ENCODE measurements around the gene DNAJC15. TPM values are rescaled to one million over a fixed set of nuclear protein-coding genes. Genes with fewer than 3 reads are reported as not detected.

Gene DNAJC15
- total and polyA plus RNA-seq, 2 donors (not counting 3 experiments of a cell fraction or from before 2014, with no cell fraction given) = 21.8 to 40.8 TPM

GRCh38 chr13:43140985-43141384 lies 117.6 kb downstream of the DNAJC15 start:
- no peaks in the 10 kb centered on the region for H3K9me1 ChIP-seq (replicated peaks; ENCODE audit: control insufficient read depth, extremely low read depth, insufficient read depth, low read length)
- FAIRE-seq = no peak
- no peaks in the 10 kb centered on the region for H3K79me2 ChIP-seq (ENCODE audit: control insufficient read depth, insufficient read depth, low read length)
- no peak for DNase-seq (ENCODE audit: low read depth, low spot score)
- dilution Hi-C loops (cut with MboI; ENCODE audit: extremely low pct_ligation_motif_present, low sequenced_read_pairs) (no loop called here), intact Hi-C loops (cut with micrococcal nuclease) (no loop called here)
- POLR2A ChIA-PET = no interaction called here
- H3K9me3 ChIP-seq (replicated peaks; ENCODE audit: control insufficient read depth, insufficient read depth, low read length) = no peaks in the 10 kb centered on the region
- no TSS peak for BruUV-seq (replicated peaks)
- peaks cover 3 to 6% of the 10 kb centered on the region in 2 experiments for H3K27me3 ChIP-seq (ENCODE audit: control insufficient read depth in 2 of 2, insufficient read depth in 2 of 2, low read length in 2 of 2)
- CTCF ChIA-PET = interaction anchor here (1.0 kb wide), 1 partner anchor 9 kb away, joined by 4 read pairs; no protein-coding TSS in a partner anchor
- H3K4me3 ChIP-seq (replicated peaks in 1 of 3; ENCODE audit: insufficient read depth in 1 of 3, low read depth in 1 of 3, low read length in 3 of 3) = no peak overlapping the region
- no peak overlapping the region for H3K9ac ChIP-seq (replicated peaks; ENCODE audit: extremely low read depth, insufficient read depth, low read length)
- H4K20me1 ChIP-seq (replicated peaks; ENCODE audit: control insufficient read depth, extremely low read depth, insufficient read depth, low read length) = no peaks in the 10 kb centered on the region
- TF ChIP-seq CTCF (IDR thresholded peaks at IDR 0.05; ENCODE audit: extremely low read depth in 1 of 2, insufficient read depth in 1 of 2, low read depth in 1 of 2, low read length in 2 of 2) = no peak
- TF ChIP-seq JUN (IDR thresholded peaks at IDR 0.05; ENCODE audit: borderline replicate concordance, insufficient read depth, insufficient read length, low read depth) = no peak
- TF ChIP-seq FOS (IDR thresholded peaks at IDR 0.05; ENCODE audit: borderline replicate concordance, insufficient read depth, low read length) = no peak
- TF ChIP-seq POLR2A (IDR thresholded peaks at IDR 0.05; ENCODE audit: low read depth, low read length) = no peak
- TF ChIP-seq MYC (IDR thresholded peaks at IDR 0.05; ENCODE audit: low read depth, low read length) = no peak
- no peak for TF ChIP-seq GATA2 (IDR thresholded peaks at IDR 0.05; ENCODE audit: insufficient read depth, insufficient read length, low read depth, low read length)
- no peak for TF ChIP-seq EZH2 (IDR thresholded peaks at IDR 0.05; ENCODE audit: borderline replicate concordance, low read depth, low read length, severe bottlenecking)
- TF ChIP-seq, protein P1, sequence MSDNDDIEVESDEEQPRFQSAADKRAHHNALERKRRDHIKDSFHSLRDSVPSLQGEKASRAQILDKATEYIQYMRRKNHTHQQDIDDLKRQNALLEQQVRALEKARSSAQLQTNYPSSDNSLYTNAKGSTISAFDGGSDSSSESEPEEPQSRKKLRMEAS (IDR thresholded peaks at IDR 0.05; ENCODE audit: insufficient read depth, insufficient read length) = no peak
- no peak for TF ChIP-seq POLR2AphosphoS5 (IDR thresholded peaks at IDR 0.05; ENCODE audit: insufficient read depth, low read depth, low read length)
- no peaks in the 10 kb centered on the region for H3K4me1 ChIP-seq (ENCODE audit: control insufficient read depth, extremely low read depth, insufficient read depth, low read length)
- no peak overlapping the region for H2AFZ ChIP-seq (ENCODE audit: low read depth, low read length)
- no peaks in the 10 kb centered on the region for H3K36me3 ChIP-seq (ENCODE audit: control insufficient read depth in 2 of 2, extremely low read depth in 1 of 2, insufficient read depth in 2 of 2, low read length in 2 of 2)
- H3K4me2 ChIP-seq (ENCODE audit: insufficient read depth, low read length) = no peak overlapping the region
- H3K27ac ChIP-seq (ENCODE audit: insufficient read depth, low read depth, low read length) = no peak overlapping the region
